OCI-LY1 (cell line): Measurements from ENCODE around the gene UPK3A.

Experiments used
- CTCF ChIP-seq: fragments of 200-600 bp; sonication (generic), shearing (Covaris generic); IDR thresholded peaks from 2 replicates; pipeline ENCODE4 v1.5.1; 2017; ENCODE audit warnings: mild to moderate bottlenecking, antibody characterized with exemption, low read length, moderate library complexity, mixed read lengths
- EZH2 ChIP-seq: fragments of 200-600 bp; sonication (generic), shearing (Covaris generic); IDR thresholded peaks from 2 replicates; pipeline ENCODE4 v1.8.0; 2017; ENCODE audit warnings: borderline replicate concordance, mixed run types, mild to moderate bottlenecking, antibody characterized with exemption, low read length, moderate library complexity, mixed read lengths

- no peak for TF ChIP-seq EZH2
- no peak for TF ChIP-seq CTCF
These were observed 20.8 kb downstream of the UPK3A start for GRCh38 chr22:45305456-45306075.
